Measurements from ENCODE around the gene MOSMO. TPM values are rescaled to one million over a fixed set of nuclear protein-coding genes. Genes with fewer than 3 reads are reported as not detected.
"Not testable (repeated sequence)": the region's sequence is repeated elsewhere in the genome, so short reads cannot be mapped to it uniquely, and the experiment has no call there.

Gene MOSMO
- total RNA-seq, 4 donors from 2014 or later: 8.4 to 68.5 (median 17.2) TPM

GRCh38 chr16:22109258-22109898 is 101.5 kb downstream of the MOSMO start:
- no peak for DNase-seq
- Histone ChIP-seq H3K4me1 (no peaks in the 10 kb centered on the region), H3K36me3 (no peaks in the 10 kb centered on the region), H3K9me3 (no peaks in the 10 kb centered on the region), H3K27ac (no peak overlapping the region), H3K4me3 (no peak overlapping the region), H3K27me3 (peaks cover 6% of the 10 kb centered on the region)
- intact Hi-C loops (cut with DNase I; ENCODE audit: low total_unique reads): no loop called here
- in situ Hi-C loops (cut with MboI; ENCODE audit: low pct_ligation_motif_present in 1 of 4, low pct_unique_long_range_greater_than_20kb in 1 of 4, low sequenced_read_pairs in 3 of 4): no loop called here
- TF ChIP-seq POLR2A (IDR thresholded peaks at IDR 0.05) (no peak), EP300 (IDR thresholded peaks at IDR 0.05; ENCODE audit: low read depth) (no peak), POLR2AphosphoS5 (IDR thresholded peaks at IDR 0.05) (no peak)
- TF ChIP-seq, protein P1, sequence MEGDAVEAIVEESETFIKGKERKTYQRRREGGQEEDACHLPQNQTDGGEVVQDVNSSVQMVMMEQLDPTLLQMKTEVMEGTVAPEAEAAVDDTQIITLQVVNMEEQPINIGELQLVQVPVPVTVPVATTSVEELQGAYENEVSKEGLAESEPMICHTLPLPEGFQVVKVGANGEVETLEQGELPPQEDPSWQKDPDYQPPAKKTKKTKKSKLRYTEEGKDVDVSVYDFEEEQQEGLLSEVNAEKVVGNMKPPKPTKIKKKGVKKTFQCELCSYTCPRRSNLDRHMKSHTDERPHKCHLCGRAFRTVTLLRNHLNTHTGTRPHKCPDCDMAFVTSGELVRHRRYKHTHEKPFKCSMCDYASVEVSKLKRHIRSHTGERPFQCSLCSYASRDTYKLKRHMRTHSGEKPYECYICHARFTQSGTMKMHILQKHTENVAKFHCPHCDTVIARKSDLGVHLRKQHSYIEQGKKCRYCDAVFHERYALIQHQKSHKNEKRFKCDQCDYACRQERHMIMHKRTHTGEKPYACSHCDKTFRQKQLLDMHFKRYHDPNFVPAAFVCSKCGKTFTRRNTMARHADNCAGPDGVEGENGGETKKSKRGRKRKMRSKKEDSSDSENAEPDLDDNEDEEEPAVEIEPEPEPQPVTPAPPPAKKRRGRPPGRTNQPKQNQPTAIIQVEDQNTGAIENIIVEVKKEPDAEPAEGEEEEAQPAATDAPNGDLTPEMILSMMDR (IDR thresholded peaks at IDR 0.05): no peak
- WGBS, 2 donors (ENCODE audit: low coverage in 1 of 2): 61% methylated on average over 4 of the region's 4 CpGs; no CpG with 5 or more reads in 1 of the 2 donors

GRCh38 chr16:22111629-22112028 is 103.7 kb downstream of the MOSMO start:
- in situ Hi-C loops (cut with MboI; ENCODE audit: low pct_ligation_motif_present in 1 of 4, low pct_unique_long_range_greater_than_20kb in 1 of 4, low sequenced_read_pairs in 3 of 4): not testable (repeated sequence)

GRCh38 chr16:22116095-22116700 is 108.3 kb downstream of the MOSMO start:
- no peaks in the 10 kb centered on the region for H3K4me1 ChIP-seq
- WGBS, 2 donors (ENCODE audit: low coverage in 1 of 2): 80 to 83% methylated on average over 1 to 2 of the region's 2 CpGs
- H3K27ac ChIP-seq: no peak overlapping the region
- no peaks in the 10 kb centered on the region for H3K9me3 ChIP-seq
- intact Hi-C loops (cut with DNase I; ENCODE audit: low total_unique reads): no loop called here
- TF ChIP-seq POLR2A (IDR thresholded peaks at IDR 0.05) (no peak), EP300 (IDR thresholded peaks at IDR 0.05; ENCODE audit: low read depth) (no peak), POLR2AphosphoS5 (IDR thresholded peaks at IDR 0.05) (no peak)
- TF ChIP-seq, protein P1 (IDR thresholded peaks at IDR 0.05): no peak
- H3K36me3 ChIP-seq: no peaks in the 10 kb centered on the region
- H3K4me3 ChIP-seq: no peak overlapping the region
- in situ Hi-C loops (cut with MboI; ENCODE audit: low pct_ligation_motif_present in 1 of 4, low pct_unique_long_range_greater_than_20kb in 1 of 4, low sequenced_read_pairs in 3 of 4): no loop called here
- no peak for DNase-seq
- H3K27me3 ChIP-seq: no peaks in the 10 kb centered on the region

More at GRCh38 chr16:22111629-22112028, 103.7 kb downstream of the MOSMO start:
- H3K36me3 ChIP-seq; intact Hi-C loops (cut with DNase I; ENCODE audit: low total_unique reads); H3K9me3 ChIP-seq; DNase-seq; H3K4me3 ChIP-seq; H3K27me3 ChIP-seq; H3K4me1 ChIP-seq; H3K27ac ChIP-seq: not testable (repeated sequence)
- WGBS, 2 donors (ENCODE audit: low coverage in 1 of 2): 70 to 75% methylated on average over 4 to 5 of the region's 5 CpGs

GRCh38 chr16:22117609-22118008 is 109.7 kb downstream of the MOSMO start:
- no peaks in the 10 kb centered on the region for H3K36me3 ChIP-seq
- no peak for DNase-seq
- in situ Hi-C loops (cut with MboI; ENCODE audit: low pct_ligation_motif_present in 1 of 4, low pct_unique_long_range_greater_than_20kb in 1 of 4, low sequenced_read_pairs in 3 of 4): no loop called here
- H3K27me3 ChIP-seq: no peaks in the 10 kb centered on the region
- WGBS, 2 donors (ENCODE audit: low coverage in 1 of 2): 91 to 100% methylated on average over 1 to 2 of the region's 2 CpGs
- TF ChIP-seq POLR2AphosphoS5 (IDR thresholded peaks at IDR 0.05) (no peak), EP300 (IDR thresholded peaks at IDR 0.05; ENCODE audit: low read depth) (no peak), POLR2A (IDR thresholded peaks at IDR 0.05) (no peak)
- TF ChIP-seq, protein P1 (IDR thresholded peaks at IDR 0.05): no peak
- no peak overlapping the region for H3K4me3 ChIP-seq
- H3K4me1 ChIP-seq: no peaks in the 10 kb centered on the region
- intact Hi-C loops (cut with DNase I; ENCODE audit: low total_unique reads): no loop called here
- H3K27ac ChIP-seq: no peak overlapping the region
- no peaks in the 10 kb centered on the region for H3K9me3 ChIP-seq
